Measurements from ENCODE around the gene R3HDM2.
"Not testable (repeated sequence)": the region's sequence is repeated elsewhere in the genome, so short reads cannot be mapped to it uniquely, and the experiment has no call there.

Gene R3HDM2

GRCh38 chr12:57384478-57384877, 46.4 kb downstream of the R3HDM2 start:
- DNase-seq, result no peak

DNA sequence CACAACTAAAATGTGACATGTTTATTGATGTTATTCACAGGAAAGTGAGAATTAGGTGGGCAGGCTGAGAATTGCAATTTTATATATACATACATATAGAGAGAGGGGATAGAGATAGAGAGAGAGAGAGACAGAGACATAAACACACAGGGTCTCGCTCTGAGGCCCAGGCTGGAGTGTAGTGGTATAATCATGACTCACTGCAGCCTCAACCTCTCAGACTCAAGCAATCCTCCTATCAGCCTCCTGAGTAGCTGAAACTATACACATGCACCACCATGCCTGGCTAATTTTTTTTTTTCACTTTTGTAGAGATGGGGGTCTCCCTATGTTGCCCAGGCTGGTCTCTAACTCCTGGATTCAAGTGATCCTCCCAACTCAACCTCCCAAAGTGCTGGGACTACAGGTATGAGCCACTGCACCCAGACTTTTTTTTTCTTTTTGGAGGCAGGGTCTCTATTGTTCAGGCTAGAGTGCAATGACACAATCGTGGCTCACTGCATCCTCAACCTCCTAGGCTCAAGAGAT, 49.1 kb downstream of the R3HDM2 start:
- DNase-seq, result no peak

- DNase-seq, result no peak
Measured at GRCh38 chr12:57380300-57380699, 50.5 kb downstream of the R3HDM2 start.

- no peak for DNase-seq
Measured at GRCh38 chr12:57377103-57377840, 53.6 kb downstream of the R3HDM2 start.

GRCh38 chr12:57372233-57372632, 58.6 kb downstream of the R3HDM2 start:
- peak in 2 of 58 donors; percentile 2 to 4 for DNase-seq

DNA sequence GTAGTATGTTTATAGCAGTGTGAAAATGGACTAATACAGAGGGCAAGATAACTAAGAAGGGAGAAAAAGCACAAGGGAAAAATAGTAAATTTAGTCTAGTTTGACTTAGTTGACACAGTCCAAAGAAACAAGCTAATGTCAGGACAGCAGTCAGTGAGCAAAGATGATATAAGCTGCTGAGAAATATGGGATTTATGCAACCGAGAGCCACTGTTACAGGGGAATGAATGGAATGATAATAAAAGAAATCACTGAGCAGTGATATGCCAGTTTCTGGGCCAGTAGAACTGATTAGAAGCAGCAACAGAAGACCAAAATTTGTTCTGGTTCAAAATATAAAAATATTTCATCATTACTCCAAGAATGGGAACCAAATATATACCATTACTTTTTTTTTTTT, 60.1 kb downstream of the R3HDM2 start:
- no peak for DNase-seq

GRCh38 chr12:57370072-57370471, 60.8 kb downstream of the R3HDM2 start:
- no peak for DNase-seq

- DNase-seq, result no peak
Measured at GRCh38 chr12:57369202-57369601, 61.6 kb downstream of the R3HDM2 start.

- no peak for DNase-seq
Measured at GRCh38 chr12:57368349-57369095, 62.3 kb downstream of the R3HDM2 start.

- DNase-seq, result no peak
Measured at GRCh38 chr12:57367121-57367520, 63.7 kb downstream of the R3HDM2 start.

DNA sequence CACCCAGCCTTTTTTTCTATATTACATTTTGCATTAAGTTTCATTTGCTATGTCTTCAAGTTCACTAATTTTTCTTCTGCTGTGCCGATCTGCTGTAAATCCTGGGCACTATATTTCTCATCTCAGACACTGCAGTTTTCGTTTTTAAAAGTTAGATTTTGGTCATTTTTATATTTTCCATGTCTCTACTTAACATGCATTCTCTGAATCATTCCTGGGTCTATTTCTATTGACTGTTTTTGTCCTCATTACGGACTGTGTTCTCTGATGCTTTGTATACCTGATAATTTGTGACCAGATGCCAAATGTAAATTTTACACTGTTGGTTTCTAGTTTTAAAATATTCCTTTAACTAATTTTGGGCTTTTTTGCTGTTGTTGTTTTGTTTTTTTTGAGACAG, 64.5 kb downstream of the R3HDM2 start:
- no peak for DNase-seq

DNA sequence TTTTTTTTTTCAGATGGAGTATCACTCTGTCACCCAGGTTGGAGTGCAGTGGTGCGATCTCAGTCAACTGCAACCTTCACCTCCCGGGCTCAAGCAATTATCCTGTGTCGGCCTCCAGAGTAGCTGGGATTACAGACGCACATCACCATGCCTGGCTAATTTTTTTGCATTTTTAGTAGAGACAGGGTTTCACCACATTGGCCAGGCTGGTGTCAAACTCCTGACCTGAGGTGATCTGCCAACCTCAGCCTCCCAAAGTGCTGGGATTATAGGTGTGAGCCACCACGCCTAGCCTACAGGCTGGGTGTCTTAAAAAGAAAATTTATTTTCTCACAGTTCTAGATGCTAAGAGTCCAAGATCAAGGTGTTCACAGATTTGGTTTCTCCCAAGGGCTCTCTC, 66.7 kb downstream of the R3HDM2 start:
- DNase-seq, result not testable (repeated sequence)

DNA sequence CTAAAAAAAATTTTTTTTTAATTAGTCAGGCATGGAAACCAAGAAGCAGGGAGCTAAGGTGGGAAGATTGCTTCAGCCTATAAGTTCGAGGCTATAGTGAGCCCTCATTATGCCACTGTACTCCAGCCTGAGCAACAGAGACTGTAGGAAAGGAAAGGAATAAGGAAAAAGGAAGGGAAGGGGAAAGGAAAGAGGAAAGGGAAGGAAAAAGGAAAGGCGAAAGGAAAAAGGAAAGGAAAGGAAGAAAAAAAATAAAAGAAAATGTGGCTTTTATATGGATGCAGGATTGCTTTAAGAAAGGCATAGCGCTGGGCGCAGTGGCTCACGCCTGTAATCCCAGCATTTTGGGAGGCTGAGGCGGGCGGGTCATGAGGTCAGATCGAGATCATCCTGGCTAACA, 70.4 kb downstream of the R3HDM2 start:
- no peak for DNase-seq

DNA sequence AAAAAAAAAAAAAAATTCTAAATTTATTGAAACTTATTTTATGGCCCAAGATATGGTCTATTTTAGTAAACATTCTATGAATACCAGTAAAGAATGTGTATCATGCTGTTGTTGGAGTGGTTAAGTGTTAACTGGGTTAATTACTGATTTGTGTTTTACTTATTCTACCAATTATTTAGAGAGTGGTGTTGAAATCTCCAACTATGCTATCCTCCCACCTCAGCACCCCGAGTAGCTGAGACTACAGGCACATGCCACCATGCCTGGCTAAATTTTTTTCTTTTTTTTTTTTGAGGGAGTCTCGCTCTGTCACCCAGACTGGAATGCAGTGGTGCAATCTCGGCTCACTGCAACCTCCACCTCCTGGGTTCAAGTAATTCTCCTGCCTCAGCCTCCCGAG, 72.2 kb downstream of the R3HDM2 start:
- no peak for DNase-seq

GRCh38 chr12:57355734-57356133, 75.1 kb downstream of the R3HDM2 start:
- no peak for DNase-seq

DNA sequence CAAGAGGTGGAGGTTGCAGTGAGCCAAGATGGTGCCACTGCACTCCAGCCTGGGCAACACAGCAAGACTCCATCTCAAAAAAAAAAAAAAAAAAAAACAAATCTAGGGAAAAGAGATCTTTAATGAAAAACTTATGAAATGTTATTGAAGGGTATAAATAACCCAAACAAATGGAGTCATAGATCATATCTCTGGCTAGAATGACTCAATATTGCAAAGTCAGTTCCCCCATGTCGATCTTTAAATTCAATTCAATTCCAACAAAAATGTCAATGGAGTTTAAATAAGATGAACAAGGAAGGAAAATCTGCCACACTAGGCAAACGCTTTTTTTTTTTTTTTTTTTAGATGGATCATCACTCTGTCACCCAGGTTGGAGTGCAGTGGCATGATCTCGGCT, 78.7 kb downstream of the R3HDM2 start:
- DNase-seq, result no peak

DNA sequence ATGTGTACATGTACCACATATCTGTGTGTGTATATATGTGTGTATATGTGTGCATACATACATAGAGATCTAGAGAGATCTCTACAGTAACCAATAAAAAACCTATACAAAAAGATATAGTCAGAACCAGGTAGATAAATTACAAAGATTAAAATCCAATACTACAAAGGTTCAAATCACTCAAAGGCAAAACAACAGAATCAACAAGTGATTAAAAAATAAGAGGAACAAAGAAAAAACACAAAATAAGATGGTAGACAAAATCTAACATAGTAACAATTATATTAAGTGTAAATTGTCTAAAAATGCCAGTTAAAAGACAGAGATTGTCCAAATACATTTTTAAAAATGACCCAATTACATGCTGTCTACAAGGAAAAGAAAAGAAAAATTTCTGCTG, 83.6 kb downstream of the R3HDM2 start:
- DNase-seq, result no peak

DNA sequence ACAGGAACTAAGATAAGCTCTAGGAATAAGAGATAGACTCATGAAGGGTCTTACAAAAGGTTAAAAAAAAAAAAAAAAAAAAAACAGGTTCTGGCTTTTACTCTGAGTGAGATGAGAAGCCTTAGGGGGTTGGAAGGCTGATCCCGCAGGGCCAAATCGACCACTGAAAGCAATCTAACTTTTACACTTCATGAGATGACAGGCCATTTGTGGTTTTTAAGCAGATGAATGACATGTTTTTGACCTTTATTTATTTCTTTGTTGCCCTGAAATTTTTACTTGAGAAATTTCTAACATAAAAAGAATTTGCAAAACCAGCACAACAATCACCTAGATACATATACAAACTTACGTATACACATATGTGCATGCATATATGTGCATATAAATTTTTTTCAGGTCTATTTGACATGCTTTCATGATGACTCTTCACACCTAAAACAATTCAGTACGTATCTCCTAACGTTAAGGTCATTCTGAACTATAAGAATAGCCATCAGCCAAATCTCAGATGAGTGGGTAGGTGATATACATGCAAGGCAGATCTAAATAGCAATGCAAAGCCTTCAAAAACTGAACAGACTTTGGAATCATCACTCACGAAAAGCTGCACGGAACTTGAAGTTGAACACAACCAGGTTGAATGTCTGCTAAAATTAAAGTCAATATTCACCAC, 87.0 kb downstream of the R3HDM2 start:
- no peak for DNase-seq

DNA sequence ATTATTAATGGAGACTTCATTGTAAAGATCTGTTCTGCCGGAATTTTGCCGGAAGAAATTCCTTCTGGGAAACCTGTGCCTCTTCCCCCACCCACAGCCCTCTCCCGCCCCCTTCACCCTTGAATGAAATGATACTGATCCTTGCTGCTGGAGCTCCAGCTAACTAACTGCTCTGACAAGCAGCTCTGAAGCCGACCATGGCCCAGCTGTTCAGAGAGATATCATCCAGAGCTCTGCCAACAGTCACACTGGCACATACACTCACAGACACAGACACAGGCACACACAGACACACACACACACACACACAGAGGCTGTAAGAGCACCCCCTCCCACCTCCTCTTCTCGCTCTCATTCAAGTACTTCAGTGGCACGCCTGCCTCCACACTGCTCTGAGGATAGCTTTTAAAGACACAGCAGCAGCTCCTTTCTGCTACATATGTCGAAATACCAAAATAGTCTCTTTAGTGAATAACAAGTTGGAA, 88.6 kb downstream of the R3HDM2 start:
- peak in 53 of 58 donors; percentile 4 to 66 (median 33) for DNase-seq

DNA sequence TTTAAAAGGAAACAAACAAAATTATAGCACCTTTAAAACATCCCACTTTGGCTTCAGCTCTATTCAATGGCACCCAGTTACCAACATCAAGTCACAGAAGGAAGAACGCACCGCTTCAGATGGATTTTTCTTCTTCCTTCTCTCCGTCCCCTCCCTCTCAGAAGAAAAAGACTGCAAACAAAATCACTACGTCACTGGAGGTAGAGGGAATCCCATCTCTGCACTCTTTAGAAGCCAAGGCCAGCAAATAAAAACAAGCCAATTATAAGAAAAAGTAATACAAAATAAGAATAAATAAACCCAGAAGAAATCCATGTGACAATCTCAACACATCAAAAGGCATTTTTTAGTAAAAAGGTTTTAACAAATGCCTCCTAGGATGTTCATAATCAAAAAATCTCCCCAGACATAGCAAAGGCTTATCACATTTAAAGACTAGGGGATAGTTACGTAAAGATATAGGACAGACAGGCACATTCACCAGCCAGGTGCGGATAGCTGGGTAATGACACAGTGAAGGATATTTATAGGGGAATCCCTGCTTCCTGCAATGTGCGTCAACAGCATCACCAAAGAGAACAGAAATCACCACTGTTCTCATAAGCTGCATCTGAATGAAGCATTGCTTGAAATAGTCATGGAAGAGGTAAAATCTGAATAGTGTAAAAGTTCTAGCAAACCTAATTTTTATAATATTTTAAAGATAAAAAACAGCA, 89.4 kb downstream of the R3HDM2 start:
- peak in 13 of 58 donors; percentile 1 to 53 (median 5) for DNase-seq

- DNase-seq, result peak in 46 of 58 donors; percentile 0 to 70 (median 26)
Measured at GRCh38 chr12:57340104-57340503, 90.7 kb downstream of the R3HDM2 start.

Measured in anterior cingulate cortex (tissue), 58 donors.